ENCODE data around the gene SRPX2. TPM values are rescaled to one million over a fixed set of nuclear protein-coding genes. Genes with fewer than 3 reads are reported as not detected.

The SRPX2 gene, protein sequence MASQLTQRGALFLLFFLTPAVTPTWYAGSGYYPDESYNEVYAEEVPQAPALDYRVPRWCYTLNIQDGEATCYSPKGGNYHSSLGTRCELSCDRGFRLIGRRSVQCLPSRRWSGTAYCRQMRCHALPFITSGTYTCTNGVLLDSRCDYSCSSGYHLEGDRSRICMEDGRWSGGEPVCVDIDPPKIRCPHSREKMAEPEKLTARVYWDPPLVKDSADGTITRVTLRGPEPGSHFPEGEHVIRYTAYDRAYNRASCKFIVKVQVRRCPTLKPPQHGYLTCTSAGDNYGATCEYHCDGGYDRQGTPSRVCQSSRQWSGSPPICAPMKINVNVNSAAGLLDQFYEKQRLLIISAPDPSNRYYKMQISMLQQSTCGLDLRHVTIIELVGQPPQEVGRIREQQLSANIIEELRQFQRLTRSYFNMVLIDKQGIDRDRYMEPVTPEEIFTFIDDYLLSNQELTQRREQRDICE
- 0.41 TPM for total RNA-seq

DNA sequence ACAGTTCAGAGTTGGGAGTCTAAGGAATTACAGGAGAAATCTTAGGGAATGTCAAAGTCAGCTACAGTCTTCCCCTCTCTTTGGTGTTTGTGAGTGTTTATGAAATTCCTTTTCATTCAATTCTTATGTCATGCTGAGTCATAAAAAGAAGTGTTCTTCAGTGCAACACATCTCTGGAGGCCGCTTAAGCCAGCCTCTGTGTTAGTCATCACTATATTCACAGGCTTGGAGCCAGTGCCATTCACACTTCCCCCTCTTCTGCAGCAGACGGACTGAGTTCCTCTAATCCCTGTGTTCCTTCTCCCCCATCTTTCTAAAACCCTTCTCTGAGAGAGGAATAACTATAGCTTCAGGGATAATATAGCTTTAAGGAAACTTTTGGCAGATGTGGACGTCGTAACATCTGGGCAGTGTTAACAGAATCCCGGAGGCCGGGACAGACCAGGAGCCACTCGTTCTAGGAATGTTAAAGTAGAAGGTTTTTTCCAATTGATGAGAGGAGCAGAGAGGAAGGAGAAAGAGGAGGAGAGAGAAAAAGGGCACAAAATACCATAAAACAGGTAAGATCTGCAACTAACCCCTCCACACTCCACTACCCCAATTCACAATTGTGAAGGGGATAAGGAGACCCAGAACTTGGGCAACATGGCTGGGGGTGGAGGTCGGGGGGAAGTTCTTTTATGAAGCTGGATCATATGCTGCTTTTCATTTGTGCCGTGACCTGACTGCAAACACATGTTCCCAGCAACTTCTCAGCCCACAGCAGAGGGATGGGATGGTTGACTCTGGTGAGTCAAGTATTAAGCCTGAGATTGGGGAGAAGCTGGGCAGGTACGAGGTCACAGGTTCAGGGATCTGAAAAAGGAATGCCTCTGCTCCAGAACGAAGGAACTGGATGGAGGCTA is at the start of gene SRPX2:
Gene SRPX2 (plus strand): TSS at position 244 of the 905 bp plus-strand sequence. CDS start 2,124 bp downstream, outside the sequence.
- FAIRE-seq, result no peak
- peak in 1 of 2 donors; percentile 18 for DNase-seq (ENCODE audit: low spot score in 2 of 2)

DNA sequence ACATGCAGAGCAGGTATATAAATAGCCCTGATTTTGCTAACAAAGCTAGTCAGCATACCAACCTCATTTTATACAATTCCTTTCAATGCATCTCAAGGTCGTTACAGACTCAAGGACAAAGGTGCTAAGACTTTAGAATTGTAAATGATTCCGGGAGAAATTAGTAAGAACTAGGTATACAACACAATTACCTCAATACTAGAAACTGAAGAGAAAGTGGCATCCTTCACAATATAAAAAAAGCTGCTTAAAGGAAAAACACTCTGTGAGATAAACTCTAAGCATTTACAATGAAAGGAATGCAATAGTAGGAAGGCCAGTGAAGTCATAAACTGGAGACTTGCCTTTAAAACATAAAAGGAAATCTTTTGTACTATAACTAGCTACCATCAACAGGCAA is 47.4 kb upstream of the SRPX2 start:
- no peak for FAIRE-seq

DNA sequence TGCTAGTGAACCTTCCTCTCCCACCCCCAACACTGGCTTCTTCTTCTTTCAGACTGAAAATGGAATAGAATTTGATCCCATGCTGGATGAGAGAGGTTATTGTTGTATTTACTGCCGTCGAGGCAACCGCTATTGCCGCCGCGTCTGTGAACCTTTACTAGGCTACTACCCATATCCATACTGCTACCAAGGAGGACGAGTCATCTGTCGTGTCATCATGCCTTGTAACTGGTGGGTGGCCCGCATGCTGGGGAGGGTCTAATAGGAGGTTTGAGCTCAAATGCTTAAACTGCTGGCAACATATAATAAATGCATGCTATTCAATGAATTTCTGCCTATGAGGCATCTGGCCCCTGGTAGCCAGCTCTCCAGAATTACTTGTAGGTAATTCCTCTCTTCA is 44.5 kb upstream of the SRPX2 start:
- no peak for DNase-seq (ENCODE audit: low spot score in 2 of 2)
- no peak for FAIRE-seq

More for the DNA sequence above, 47.4 kb upstream of the SRPX2 start:
- no peak for DNase-seq (ENCODE audit: low spot score in 2 of 2)

DNA sequence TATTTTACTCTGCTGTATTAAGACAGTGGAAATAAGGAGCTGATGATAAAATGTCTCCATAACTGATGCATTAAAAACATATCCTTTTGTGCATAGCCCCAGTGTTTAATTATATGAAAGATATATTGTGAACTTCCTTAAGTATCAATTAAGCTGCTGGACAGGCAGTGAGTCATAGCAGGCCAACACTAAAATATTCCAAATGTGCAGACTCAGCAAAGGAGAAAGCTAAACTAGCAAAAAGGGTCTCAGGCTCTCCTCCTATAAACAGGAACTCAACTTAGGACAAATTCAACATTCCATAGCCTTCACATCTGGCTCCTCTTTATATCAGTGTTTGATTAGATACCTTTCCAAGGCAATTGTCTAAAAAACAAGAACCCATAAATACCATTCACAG is 43.7 kb upstream of the SRPX2 start:
- FAIRE-seq, result no peak

DNA sequence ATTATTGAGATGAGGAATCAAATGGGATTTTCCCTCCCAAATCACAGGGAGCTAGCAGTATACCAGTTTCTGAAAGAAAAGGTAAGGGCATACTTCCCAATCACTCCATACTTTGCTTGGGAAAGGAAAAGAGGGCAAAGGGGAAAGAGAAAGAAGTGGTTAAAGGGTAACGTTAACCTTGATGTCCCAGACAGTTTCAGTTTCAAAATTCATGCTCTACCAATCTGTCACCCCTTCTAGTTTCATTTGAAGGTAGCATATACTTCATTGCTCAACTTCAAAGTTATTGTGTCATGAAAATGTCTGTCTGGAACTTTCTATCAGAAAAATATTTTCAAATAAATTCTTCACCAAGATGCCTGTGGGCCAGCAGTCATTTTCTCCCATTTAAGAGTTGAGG is 43.2 kb upstream of the SRPX2 start:
- no peak for DNase-seq (ENCODE audit: low spot score in 2 of 2)
- no peak for FAIRE-seq

More for the DNA sequence above, 43.7 kb upstream of the SRPX2 start:
- no peak for DNase-seq (ENCODE audit: low spot score in 2 of 2)

DNA sequence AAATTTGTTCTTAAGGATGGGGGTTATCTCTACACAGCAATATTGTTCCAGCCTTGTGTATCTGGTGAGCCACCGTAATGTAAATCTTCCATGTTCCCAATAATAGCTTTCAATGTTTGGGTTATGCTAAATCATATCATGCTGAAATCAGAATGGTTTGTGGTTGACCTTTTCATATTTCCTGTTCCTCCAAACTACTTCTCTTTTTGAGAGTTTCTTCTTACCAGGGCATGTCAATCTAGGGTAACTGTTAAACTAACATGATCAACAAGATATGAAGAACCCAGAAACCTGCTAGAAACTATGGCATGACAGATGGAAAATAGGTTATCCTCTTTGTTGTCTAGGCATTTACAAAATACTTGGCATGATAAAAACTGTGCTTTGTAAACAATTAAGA is 37.2 kb upstream of the SRPX2 start:
- FAIRE-seq (no peak), DNase-seq (ENCODE audit: low spot score in 2 of 2) (no peak)

DNA sequence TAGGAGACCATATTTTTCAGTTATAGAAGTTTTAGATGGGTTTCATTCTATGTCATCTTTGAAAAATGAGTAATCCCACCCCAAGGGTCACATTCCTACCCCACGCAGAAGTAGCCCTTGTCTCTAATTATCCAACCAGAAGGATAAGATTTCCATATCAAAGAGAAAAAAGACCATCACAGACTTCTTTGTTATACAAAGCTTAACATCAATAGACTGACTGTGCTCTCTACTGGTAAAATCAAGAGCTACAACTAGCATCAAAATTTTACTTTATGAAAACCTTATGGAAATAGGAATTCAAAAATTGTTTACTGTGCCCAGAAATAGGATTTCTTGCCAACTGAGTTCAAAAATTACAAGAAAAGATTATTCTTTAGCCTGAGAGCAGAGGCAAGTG is 34.4 kb upstream of the SRPX2 start:
- DNase-seq (ENCODE audit: low spot score in 2 of 2), result no peak
- FAIRE-seq, result no peak

DNA sequence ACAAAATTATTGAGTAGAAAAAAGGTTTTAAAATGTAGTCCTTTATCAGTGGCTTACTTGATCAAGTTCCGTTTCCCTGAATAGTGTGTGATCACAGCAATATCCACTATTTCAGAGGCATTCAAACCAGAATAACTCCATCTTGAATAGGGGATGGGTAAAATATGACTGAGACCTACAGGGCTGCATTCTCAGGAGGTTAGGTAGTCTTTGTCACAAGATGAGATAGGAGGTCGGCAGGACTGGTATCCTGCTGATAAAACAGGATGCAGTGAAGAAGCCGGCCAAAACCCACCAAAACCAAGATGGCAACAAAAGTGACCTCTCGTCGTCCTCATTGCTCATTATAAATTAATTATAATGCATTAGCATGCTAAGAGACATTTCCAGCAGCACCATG is 32.0 kb upstream of the SRPX2 start:
- no peak for FAIRE-seq
- DNase-seq (ENCODE audit: low spot score in 2 of 2), result no peak

DNA sequence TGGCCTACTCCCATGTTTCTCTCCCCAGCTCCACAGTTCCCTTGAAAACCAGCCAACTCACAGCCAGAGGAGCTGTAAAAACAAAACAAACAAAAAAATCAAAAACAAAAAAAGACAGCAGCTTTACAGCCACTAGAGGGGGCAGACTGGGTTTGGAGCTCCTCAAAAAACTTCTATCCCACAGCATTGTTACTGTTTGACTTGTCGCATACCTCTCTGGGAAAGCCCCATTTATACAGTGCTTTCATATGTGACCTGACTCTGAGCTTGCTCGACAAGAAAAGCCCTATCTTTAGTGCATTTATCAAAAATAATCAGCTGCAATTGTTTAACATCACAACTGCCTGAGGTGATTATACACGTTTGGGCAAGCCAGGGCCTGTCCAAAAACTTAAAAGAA is 29.0 kb upstream of the SRPX2 start:
- no peak for FAIRE-seq
- DNase-seq (ENCODE audit: low spot score in 2 of 2), result no peak

DNA sequence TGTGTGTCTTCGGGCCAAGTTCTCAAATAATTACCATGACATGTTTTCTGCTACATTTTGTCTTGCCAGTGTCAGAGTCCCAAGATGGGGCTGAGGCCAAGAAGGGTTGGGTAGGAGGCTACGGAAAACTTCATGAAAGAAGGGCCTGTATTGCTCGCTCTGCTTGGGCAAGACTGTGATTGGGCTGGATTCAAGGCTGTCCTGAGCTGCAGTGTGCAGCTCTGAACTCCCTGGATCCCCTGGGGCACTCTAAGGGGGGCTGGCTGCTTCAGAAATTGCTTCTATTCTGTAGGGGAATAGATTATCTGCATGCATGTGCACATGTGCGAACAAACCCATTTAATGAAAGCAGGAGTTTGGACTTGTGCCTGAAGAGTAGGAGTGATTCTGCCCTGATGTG is 21.0 kb upstream of the SRPX2 start:
- DNase-seq (ENCODE audit: low spot score in 2 of 2) (no peak), FAIRE-seq (no peak)

DNA sequence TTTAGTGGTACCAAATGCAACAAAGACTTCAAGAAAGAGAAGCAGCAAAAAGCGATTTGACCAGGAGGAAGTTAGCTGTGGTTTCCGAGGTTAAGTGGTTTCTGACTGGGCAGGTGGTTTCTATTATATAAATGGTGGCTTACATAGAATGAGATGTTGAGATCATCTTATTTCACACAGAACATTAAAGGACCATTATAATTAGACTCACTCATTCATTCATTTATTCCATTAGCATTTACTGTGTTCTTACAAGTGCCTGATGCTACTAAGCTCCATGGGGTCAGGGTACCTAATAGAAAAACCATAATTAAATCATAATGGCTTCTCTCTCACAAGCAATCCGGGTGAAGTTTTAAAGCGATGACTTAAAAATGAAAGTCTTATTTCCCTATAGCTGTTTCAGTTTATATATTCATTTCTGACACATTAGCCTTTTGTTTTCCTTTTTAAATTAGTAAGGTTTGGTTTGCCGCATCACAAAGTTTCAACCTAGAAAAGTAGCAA is 18.0 kb upstream of the SRPX2 start:
- FAIRE-seq, result no peak
- no peak for DNase-seq (ENCODE audit: low spot score in 2 of 2)

DNA sequence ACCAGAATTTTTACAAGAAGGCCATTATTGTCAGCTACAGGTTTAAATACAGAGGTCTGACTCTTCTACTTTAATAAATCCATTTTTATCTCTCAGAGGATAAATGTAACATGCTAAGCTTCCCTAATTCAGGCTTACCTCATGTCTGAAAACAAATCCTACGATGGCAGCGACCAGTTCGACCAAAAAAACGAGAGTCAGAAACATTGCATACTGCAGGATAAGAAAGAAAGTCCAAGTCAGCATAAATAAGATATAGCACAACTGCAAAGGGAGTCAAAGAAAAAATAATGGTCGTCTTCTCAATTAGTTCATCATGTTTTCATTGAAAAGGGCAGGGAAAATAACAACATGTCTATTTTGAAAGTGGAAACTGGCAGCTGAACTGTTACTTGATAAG is 9.0 kb upstream of the SRPX2 start:
- no peak for FAIRE-seq
- DNase-seq (ENCODE audit: low spot score in 2 of 2), result no peak

DNA sequence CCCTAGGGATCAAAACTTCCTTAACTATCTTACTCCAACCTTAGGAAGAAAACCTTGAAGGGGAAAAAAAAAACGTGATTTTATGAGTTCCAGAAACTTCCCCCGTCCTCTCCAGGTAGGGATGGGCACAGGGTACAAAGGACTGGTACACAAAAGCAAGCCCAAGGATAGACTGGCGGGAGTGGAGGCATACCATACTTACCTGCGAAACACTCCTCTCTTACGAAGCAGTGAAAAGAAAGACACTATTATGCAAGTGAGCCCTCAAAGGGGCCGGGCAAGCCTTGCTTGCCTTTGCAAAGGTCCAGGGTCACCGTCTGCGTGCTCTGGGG is 8.0 kb upstream of the SRPX2 start:
- DNase-seq (ENCODE audit: low spot score in 2 of 2) (no peak), FAIRE-seq (no peak)

DNA sequence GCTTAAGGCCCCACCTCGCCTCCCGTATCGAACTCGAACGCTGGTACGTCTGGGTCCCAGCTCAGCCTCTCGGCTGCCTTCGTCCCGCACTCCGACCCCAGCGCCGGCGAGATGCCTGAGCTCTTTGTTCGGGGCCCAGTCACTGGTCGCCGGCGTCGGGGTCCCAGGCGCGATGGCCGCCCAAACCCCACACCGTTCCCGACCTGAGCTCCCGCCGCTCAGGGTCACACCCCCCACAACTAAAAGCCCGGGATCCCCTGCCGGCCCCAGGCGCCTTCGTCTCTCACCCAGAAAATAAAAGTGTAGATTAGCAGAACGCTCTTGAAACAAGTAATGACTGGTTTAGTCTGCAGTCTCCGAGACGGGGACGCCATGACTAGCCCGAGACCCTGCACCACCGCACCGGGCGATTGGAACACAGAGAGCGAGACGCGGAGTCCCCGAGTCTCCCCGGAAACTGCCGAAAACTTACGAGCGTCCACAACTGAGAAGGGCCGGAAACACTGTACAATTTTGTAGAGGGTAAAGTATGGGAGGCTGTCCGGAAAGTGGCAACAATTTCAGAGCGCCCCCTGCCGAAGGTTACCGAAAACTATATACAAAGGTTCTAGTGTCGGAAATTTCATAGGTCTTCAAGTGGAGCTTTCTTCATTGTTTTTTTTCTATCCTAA is 7.5 kb upstream of the SRPX2 start, which contains the start of gene TSPAN6:
Gene TSPAN6 (minus strand): TSS at position 486 of the 671 bp plus-strand sequence. CDS start 112 bp downstream, at position 374.
- FAIRE-seq, result no peak
- DNase-seq (ENCODE audit: low spot score in 2 of 2), result peak; percentile 50 to 56

DNA sequence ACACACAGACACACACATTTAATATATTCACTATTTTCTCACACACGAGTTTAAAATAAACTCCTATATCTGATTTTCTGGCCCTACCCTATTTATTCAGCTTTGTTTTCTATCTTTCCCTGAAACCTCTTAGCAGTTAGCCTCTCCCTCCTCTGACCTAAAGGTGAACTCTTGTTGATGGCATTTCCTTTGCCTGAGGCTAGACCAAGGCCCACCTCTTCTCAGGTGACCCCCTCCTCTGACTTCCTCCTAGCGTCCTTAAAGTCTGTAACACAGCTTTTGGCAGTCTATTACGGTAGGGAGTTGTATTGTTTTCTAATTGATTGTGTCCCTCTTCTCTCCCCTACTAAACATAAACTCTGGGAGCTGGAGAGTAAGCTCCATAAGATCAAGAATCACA is 1.7 kb upstream of the SRPX2 start:
- no peak for FAIRE-seq
- DNase-seq (ENCODE audit: low spot score in 2 of 2), result no peak

DNA sequence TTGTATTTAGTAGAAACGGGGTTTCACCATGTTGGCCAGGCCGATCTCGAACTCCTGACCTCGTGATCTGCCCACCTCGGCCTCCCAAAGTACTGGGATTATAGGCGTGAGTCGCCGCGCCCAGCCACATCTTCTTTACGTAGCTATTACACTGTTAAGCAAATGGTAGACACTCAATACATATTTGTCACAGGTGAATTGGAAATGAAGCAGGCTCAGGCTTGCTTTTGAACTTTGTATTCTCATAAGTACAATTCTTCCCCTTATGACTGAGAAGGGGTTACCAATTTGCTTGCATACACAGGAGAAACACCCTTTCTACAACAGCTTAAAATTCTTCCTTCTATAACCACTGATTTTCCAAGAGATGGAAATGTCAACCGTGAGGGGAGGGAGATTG is 787 bp upstream of the SRPX2 start:
- FAIRE-seq (no peak), DNase-seq (ENCODE audit: low spot score in 2 of 2) (no peak)

DNA sequence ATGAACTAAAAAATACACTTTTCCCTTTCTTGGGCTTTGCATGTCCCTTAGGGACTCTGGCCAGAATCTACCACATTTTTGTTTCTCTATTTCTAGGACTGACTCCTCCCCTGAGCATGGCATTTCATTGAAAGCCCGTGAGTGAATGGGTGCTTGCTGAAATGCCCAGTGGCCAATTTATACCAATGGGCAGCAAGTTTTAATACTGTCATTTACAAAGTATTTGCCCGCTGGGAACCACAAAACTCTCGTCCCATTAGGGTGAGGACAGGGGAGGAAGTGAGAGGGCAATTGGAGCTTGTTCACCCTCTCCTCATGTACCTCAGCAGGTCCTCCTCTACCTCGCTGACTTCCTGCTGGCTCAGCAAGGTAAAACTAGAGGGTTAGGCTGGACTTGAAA is 1.1 kb downstream of the SRPX2 start:
- no peak for FAIRE-seq
- no peak for DNase-seq (ENCODE audit: low spot score in 2 of 2)

DNA sequence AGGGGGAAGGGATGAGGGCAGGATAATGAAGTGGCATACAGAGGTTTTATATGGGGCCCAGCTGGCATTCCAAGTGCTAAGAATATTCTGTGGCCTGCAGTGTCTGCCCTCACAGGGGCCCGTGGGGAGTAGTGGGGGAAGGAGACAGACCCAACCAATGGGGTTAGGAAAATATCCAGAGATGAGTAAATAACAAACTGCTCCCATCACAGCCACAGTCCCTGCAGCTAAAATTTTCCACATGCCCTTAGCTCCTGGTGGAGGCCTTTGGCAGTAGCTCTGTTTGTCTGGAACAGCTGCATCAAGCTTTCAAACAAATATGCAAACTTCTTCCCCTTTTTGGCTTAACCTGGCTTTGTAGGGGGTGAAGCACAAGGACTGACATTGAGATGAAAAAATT is 3.1 kb downstream of the SRPX2 start:
- DNase-seq (ENCODE audit: low spot score in 2 of 2) (no peak), FAIRE-seq (no peak)

DNA sequence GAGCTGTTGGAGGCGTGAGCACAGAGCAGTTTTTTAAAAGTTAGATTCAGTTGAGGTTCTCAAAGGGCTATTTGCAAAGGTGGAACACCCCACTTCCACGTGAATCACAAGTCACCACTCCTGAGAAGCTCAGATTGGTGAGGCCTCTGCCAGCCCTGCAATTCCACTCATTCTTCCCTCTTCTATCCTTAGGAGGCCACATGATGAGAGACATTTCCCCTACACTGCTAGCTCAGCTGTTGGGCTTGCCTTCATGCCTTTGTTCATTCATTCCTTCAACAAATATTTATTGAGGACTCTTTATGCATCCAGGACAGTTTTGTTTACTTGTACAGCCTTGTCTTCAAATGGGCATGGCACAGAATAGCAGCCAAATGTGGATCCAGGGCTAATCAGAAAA is 3.7 kb downstream of the SRPX2 start:
- no peak for DNase-seq (ENCODE audit: low spot score in 2 of 2)
- no peak for FAIRE-seq
